CD14-positive monocyte (primary cell): ENCODE results near the gene ASH1L. TPM values are rescaled to one million over a fixed set of nuclear protein-coding genes. Genes with fewer than 3 reads are reported as not detected.

Experiments used
- DNase-seq, 3 donors: peaks; one replicate each; pipeline ENCODE4 v3.0.0-alpha.2; 2011 to 2022
- H2AFZ ChIP-seq: 2 replicates; pipeline ENCODE4 v1.6.0; 2012; ENCODE audit warnings: mild to moderate bottlenecking, low read depth, low read length, inconsistent platforms; ENCODE audit not compliant: insufficient read depth, poor library complexity, severe bottlenecking
- H3K27ac ChIP-seq, 2 donors: 1 replicate in 1 of 2; 2 replicates in 1 of 2; pipeline ENCODE4 v1.5.1; 2012 to 2013; ENCODE audit warnings: low read length in 2 of 2, control low read depth in 1 of 2, inconsistent platforms in 1 of 2, low read depth in 1 of 2, mild to moderate bottlenecking in 1 of 2
- H3K27me3 ChIP-seq, 2 donors: one replicate each; pipeline versions ENCODE4 v1.6.0 to v1.6.1; 2011 to 2013; ENCODE audit warnings: low read length in 2 of 2; ENCODE audit not compliant: control insufficient read depth in 2 of 2, insufficient read depth in 2 of 2
- H3K36me3 ChIP-seq, 2 donors: replicated peaks in 1 of 2; 1 replicate in 1 of 2; 2 replicates in 1 of 2; pipeline versions ENCODE4 v1.5.1 to v1.6.1; 2012 to 2013; ENCODE audit warnings: low read length in 2 of 2, control low read depth in 1 of 2, inconsistent platforms in 1 of 2, mild to moderate bottlenecking in 1 of 2; ENCODE audit not compliant: insufficient read depth in 2 of 2, control insufficient read depth in 1 of 2
- H3K4me1 ChIP-seq, 2 donors: 1 replicate in 1 of 2; 2 replicates in 1 of 2; pipeline versions ENCODE4 v1.5.1 to v1.6.1; 2012 to 2013; ENCODE audit warnings: low read length in 2 of 2, control low read depth in 1 of 2, inconsistent platforms in 1 of 2, mild to moderate bottlenecking in 1 of 2, moderate library complexity in 1 of 2; ENCODE audit not compliant: insufficient read depth in 2 of 2, control insufficient read depth in 1 of 2
- H3K4me2 ChIP-seq: replicated peaks from 2 replicates; pipeline ENCODE3; 2012; ENCODE audit warnings: low read length, moderate library complexity, mild to moderate bottlenecking; ENCODE audit not compliant: poor library complexity, severe bottlenecking; ENCODE audit errors: extremely low read depth
- H3K4me3 ChIP-seq, 3 experiments: fragments of 200-600 bp in 1 of 3; sonication (generic) in 1 of 3; replicated peaks in 1 of 3; 1 replicate in 2 of 3; 2 replicates in 1 of 3; pipeline ENCODE4 v1.5.1; 2011 to 2013; ENCODE audit warnings: low read length in 3 of 3, mild to moderate bottlenecking in 3 of 3, control low read depth in 2 of 3, low read depth in 2 of 3, inconsistent platforms in 1 of 3, moderate library complexity in 1 of 3
- H3K79me2 ChIP-seq: 2 replicates; pipeline ENCODE4 v1.6.0; 2012; ENCODE audit warnings: mild to moderate bottlenecking, control low read depth, inconsistent platforms, low read length, moderate library complexity; ENCODE audit not compliant: insufficient read depth
- H3K9ac ChIP-seq: 2 replicates; pipeline ENCODE4 v1.6.0; 2017; ENCODE audit warnings: low read length, mild to moderate bottlenecking; ENCODE audit not compliant: insufficient read depth, poor library complexity, severe bottlenecking
- H3K9me3 ChIP-seq, 2 donors: replicated peaks in 1 of 2; 1 replicate in 1 of 2; 2 replicates in 1 of 2; pipeline versions ENCODE4 v1.5.1 to v1.6.1; 2012 to 2013; ENCODE audit warnings: low read length in 2 of 2, control low read depth in 1 of 2; ENCODE audit not compliant: control insufficient read depth in 1 of 2, insufficient read depth in 1 of 2
- H4K20me1 ChIP-seq: 2 replicates; pipeline ENCODE4 v1.6.0; 2012; ENCODE audit warnings: mild to moderate bottlenecking, low read length, control low read depth, moderate library complexity; ENCODE audit not compliant: insufficient read depth
- H3K27ac Mint-ChIP-seq, 7 donors: one replicate each; pipeline ENCODE4 v1.8.0; 2020; ENCODE audit warnings: mild to moderate bottlenecking in 7 of 7, mixed read lengths in 7 of 7, moderate library complexity in 6 of 7, inconsistent platforms in 2 of 7
- H3K27me3 Mint-ChIP-seq, 3 donors: one replicate each; pipeline ENCODE4 v1.8.0; 2021 to 2022; ENCODE audit warnings: low read depth in 3 of 3, mild to moderate bottlenecking in 3 of 3, mixed read lengths in 3 of 3, moderate library complexity in 3 of 3, inconsistent platforms in 1 of 3
- H3K36me3 Mint-ChIP-seq, 2 donors: one replicate each; pipeline ENCODE4 v1.8.0; 2020; ENCODE audit warnings: mixed read lengths in 2 of 2, inconsistent platforms in 1 of 2, mild to moderate bottlenecking in 1 of 2
- H3K4me1 Mint-ChIP-seq: one replicate; pipeline ENCODE4 v1.8.0; 2020; ENCODE audit warnings: mild to moderate bottlenecking, mixed read lengths
- H3K4me3 Mint-ChIP-seq, 2 donors: one replicate each; pipeline ENCODE4 v1.8.0; 2020; ENCODE audit warnings: mild to moderate bottlenecking in 2 of 2, mixed read lengths in 2 of 2, moderate library complexity in 1 of 2
- H3K9me3 Mint-ChIP-seq, 7 donors: one replicate each; pipeline ENCODE4 v1.8.0; 2020 to 2022; ENCODE audit warnings: mixed read lengths in 7 of 7, mild to moderate bottlenecking in 6 of 7, moderate library complexity in 6 of 7, inconsistent platforms in 2 of 7
- WGBS: methylation state at CpG from one replicate; pipeline ENCODE4 v1.1.5; 2013; ENCODE audit warnings: missing lambda C conversion rate; ENCODE audit not compliant: insufficient coverage; 5-methylcytosine and 5-hydroxymethylcytosine counted together
- intact Hi-C, 2 donors: fragments of 100-400 bp; cut with micrococcal nuclease; formaldehyde crosslinking; loops; one replicate each; pipeline versions ENCODE4 v1.15.0 to v1.15.1; 2023
- polyA plus RNA-seq, 3 donors: library from polyadenylated mRNA; depleted of rRNA in 1 of 3; unstranded in 2 of 3; stranded (reverse) in 1 of 3; fragments of 300-500 nt in 2 of 3; fragments of >200 nt in 1 of 3; fragmentation: Illumina TruSeq in 2 of 3; gene quantifications; 1 replicate in 2 of 3; 2 replicates in 1 of 3; pipeline ENCODE4 v1.2.3, GENCODE V29; 2012 to 2021
- TF ChIP-seq, protein P1 (sequence below): fragments of 200-600 bp; IDR thresholded peaks from one replicate; pipeline ENCODE4 v1.8.0; 2022; ENCODE audit warnings: antibody characterized with exemption, mild to moderate bottlenecking

The ASH1L gene
- polyA plus RNA-seq, 3 donors: 2.7 to 21.5 (median 5.6) TPM

DNA sequence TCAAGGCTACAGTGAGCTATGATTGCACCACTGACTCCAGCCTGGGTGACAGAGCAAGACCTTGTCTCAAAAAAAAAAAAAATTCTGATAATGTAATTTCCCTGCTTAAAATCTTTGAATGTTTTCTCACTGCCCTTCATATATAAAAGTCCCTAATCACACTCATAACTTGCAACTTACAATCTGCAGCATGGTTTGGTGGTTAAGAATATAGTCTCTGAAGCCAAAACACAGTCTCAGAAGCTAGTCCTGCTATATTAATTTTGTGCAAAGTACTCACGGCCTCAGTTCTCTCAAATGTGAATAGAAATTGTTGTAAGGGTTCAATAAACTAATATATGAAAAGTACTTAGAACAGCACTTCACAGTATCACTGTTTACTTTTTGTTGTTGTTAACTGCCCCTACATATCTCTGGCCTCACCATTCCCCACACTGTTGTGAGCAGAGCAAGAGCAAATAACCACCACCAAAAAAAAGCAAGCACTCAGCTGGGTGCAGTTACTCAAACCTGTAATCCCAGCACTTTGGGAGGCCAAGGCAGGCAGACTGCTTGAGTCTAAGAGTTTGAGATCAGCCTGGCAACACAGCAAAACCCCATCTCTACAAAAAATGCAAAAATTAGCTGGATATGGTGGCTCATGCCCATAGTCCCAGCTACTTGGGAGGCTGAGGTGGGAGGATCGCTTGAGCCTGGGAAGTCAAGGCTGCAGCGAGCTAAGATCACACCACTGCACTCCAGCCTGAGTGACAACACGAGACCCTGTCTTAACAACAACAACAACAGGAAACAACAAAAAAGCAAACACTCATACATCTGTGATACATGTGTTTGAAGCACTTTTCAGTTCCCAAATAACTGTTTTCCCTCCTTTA lies 22.4 kb downstream of the ASH1L start:
- intact Hi-C loops: no loop called here
- Histone ChIP-seq H3K79me2 (peaks cover 100% of the 10 kb centered on the region), H3K9me3 (no peaks in the 10 kb centered on the region), H3K4me1 (no peaks in the 10 kb centered on the region), H3K4me2 (no peak overlapping the region), H3K27me3 (no peaks in the 10 kb centered on the region), H3K36me3 (peaks cover 5 to 21% of the 10 kb centered on the region in 2 donors), H4K20me1 (peaks cover 98% of the 10 kb centered on the region), H3K4me3 (no peak overlapping the region), H3K9ac (no peak overlapping the region), H2AFZ (no peak overlapping the region), H3K27ac (peak overlapping the region in 1 of 2 donors; percentile 36)
- Mint-ChIP-seq H3K9me3 (no peaks in the 10 kb centered on the region), H3K4me3 (no peak overlapping the region), H3K27me3 (no peaks in the 10 kb centered on the region), H3K27ac (peak overlapping the region; percentile 10 to 77 (median 24)), H3K4me1 (peaks cover 27% of the 10 kb centered on the region), H3K36me3 (peaks cover 7 to 29% of the 10 kb centered on the region in 2 donors)
- TF ChIP-seq, protein P1, sequence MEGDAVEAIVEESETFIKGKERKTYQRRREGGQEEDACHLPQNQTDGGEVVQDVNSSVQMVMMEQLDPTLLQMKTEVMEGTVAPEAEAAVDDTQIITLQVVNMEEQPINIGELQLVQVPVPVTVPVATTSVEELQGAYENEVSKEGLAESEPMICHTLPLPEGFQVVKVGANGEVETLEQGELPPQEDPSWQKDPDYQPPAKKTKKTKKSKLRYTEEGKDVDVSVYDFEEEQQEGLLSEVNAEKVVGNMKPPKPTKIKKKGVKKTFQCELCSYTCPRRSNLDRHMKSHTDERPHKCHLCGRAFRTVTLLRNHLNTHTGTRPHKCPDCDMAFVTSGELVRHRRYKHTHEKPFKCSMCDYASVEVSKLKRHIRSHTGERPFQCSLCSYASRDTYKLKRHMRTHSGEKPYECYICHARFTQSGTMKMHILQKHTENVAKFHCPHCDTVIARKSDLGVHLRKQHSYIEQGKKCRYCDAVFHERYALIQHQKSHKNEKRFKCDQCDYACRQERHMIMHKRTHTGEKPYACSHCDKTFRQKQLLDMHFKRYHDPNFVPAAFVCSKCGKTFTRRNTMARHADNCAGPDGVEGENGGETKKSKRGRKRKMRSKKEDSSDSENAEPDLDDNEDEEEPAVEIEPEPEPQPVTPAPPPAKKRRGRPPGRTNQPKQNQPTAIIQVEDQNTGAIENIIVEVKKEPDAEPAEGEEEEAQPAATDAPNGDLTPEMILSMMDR: no peak
- no peak for DNase-seq
- WGBS: 81% methylated on average over 2 of the region's 4 CpGs

DNA sequence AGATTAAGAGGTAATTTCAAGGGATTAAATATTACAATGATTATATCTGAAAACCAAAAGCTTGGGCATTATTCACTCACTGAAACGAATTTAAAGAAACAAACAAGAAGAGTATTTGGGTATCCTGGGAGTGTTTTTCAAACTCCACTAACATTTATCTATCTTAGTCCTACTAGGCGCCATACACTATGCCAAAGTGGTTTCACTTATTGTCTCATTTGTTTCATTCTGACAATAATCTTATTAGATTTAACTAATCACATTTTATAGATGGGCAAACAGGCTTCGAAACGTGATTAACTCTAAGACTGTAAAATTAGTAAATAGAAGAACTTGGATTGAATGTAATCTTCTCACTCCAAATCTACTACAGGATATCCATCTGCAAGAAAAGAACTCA lies 25.4 kb downstream of the ASH1L start:
- intact Hi-C loops: no loop called here
- Histone ChIP-seq H4K20me1 (peaks cover 96% of the 10 kb centered on the region), H3K36me3 (peaks cover 6 to 25% of the 10 kb centered on the region in 2 donors), H3K79me2 (peaks cover 98% of the 10 kb centered on the region), H3K27me3 (no peaks in the 10 kb centered on the region), H3K9ac (no peak overlapping the region), H2AFZ (no peak overlapping the region), H3K9me3 (no peaks in the 10 kb centered on the region), H3K4me3 (no peak overlapping the region), H3K4me2 (no peak overlapping the region), H3K27ac (no peak overlapping the region), H3K4me1 (no peaks in the 10 kb centered on the region)
- no peaks in the 10 kb centered on the region for H3K9me3 Mint-ChIP-seq
- no peak overlapping the region for H3K4me3 Mint-ChIP-seq
- peak overlapping the region in 4 of 7 donors; percentile 28 to 79 (median 74) for H3K27ac Mint-ChIP-seq
- WGBS: no CpG with 5 or more reads among the region's 4 CpGs
- peaks cover 9 to 30% of the 10 kb centered on the region in 2 donors for H3K36me3 Mint-ChIP-seq
- H3K4me1 Mint-ChIP-seq: peaks cover 28% of the 10 kb centered on the region
- DNase-seq: no peak
- no peaks in the 10 kb centered on the region for H3K27me3 Mint-ChIP-seq
- TF ChIP-seq, protein P1: no peak
